SU-DHL-6 (cell line): ENCODE data around the gene TENM4.

Experiments
- H2AFZ ChIP-seq: fragments of 200-600 bp; sonication (generic); 2 replicates; pipeline ENCODE4 v1.6.1; 2014; ENCODE audit warnings: low read depth, mild to moderate bottlenecking, moderate library complexity, mixed read lengths, antibody characterized with exemption, low read length; ENCODE audit not compliant: severe bottlenecking
- H3F3A ChIP-seq: fragments of 200-600 bp; shearing (Covaris generic); 2 replicates; pipeline ENCODE4 v1.6.0; 2016; ENCODE audit warnings: antibody characterized with exemption, mild to moderate bottlenecking; ENCODE audit not compliant: insufficient read depth
- H3K27ac ChIP-seq: fragments of 200-600 bp; sonication (generic); 2 replicates; pipeline ENCODE4 v1.5.1; 2016; ENCODE audit warnings: low read depth, mild to moderate bottlenecking, low read length, moderate library complexity, mixed read lengths
- H3K27me3 ChIP-seq: fragments of 200-600 bp; sonication (generic), shearing (Covaris generic); 2 replicates; pipeline ENCODE4 v1.6.0; 2014; ENCODE audit warnings: mild to moderate bottlenecking, low read length
- H3K36me3 ChIP-seq: fragments of 200-600 bp; sonication (generic); 2 replicates; pipeline ENCODE4 v1.6.1; 2014; ENCODE audit warnings: mild to moderate bottlenecking, low read length, mixed read lengths
- H3K4me2 ChIP-seq: fragments of 300-600, 200-600 bp; shearing (Covaris generic), sonication (generic); 2 replicates; pipeline ENCODE4 v1.6.0; 2014; ENCODE audit warnings: low read length, low read depth, mild to moderate bottlenecking; ENCODE audit not compliant: poor library complexity, severe bottlenecking
- H3K4me3 ChIP-seq: fragments of 200-600 bp; sonication (generic); 2 replicates; pipeline ENCODE4 v1.5.1; 2014; ENCODE audit warnings: antibody characterized with exemption, low read length, mild to moderate bottlenecking, mixed read lengths; ENCODE audit not compliant: insufficient read depth, poor library complexity, severe bottlenecking
- H3K79me2 ChIP-seq: fragments of 200-600 bp; sonication (generic); 2 replicates; pipeline ENCODE4 v1.6.1; 2014; ENCODE audit warnings: mild to moderate bottlenecking, low read length, moderate library complexity; ENCODE audit not compliant: insufficient read depth
- H3K9ac ChIP-seq: fragments of 200-600 bp; sonication (generic); 2 replicates; pipeline ENCODE4 v1.7.0; 2014; ENCODE audit warnings: mild to moderate bottlenecking, low read length
- H3K9me2 ChIP-seq: fragments of 200-600 bp; sonication (generic); replicated peaks from 2 replicates; pipeline ENCODE4 v1.6.1; 2014; ENCODE audit warnings: low read length; ENCODE audit not compliant: insufficient read depth
- H3K9me3 ChIP-seq: fragments of 200-600 bp; sonication (generic); 2 replicates; pipeline ENCODE4 v1.6.1; 2014; ENCODE audit warnings: low read length, mixed read lengths; ENCODE audit not compliant: insufficient read depth
- H4K20me1 ChIP-seq: fragments of 200-600 bp; sonication (generic); 2 replicates; pipeline ENCODE4 v1.6.1; 2014; ENCODE audit warnings: low read depth, mild to moderate bottlenecking, antibody characterized with exemption, low read length, moderate library complexity, mixed read lengths
- CTCF ChIP-seq: fragments of 200-600 bp; sonication (generic); IDR thresholded peaks from one replicate; pipeline ENCODE4 v1.5.1; 2017; ENCODE audit warnings: antibody characterized with exemption, mild to moderate bottlenecking, low read length, moderate library complexity; ENCODE audit not compliant: insufficient read depth, poor library complexity, severe bottlenecking
- EZH2phosphoT487 ChIP-seq: fragments of 200-600 bp; sonication (generic), shearing (Covaris generic); conservative IDR thresholded peaks from 2 replicates; pipeline ENCODE4 v1.6.1; 2018; ENCODE audit warnings: mild to moderate bottlenecking, antibody characterized with exemption, low read length, moderate library complexity, mixed read lengths

TENM4 gene

GRCh38 chr11:78868563-78868962 is 572.3 kb downstream of the TENM4 start:
- H3K79me2 ChIP-seq = no peaks in the 10 kb centered on the region
- H3K27ac ChIP-seq = no peak overlapping the region
- H3K9me3 ChIP-seq = no peaks in the 10 kb centered on the region
- no peaks in the 10 kb centered on the region for H4K20me1 ChIP-seq
- H3F3A ChIP-seq = no peaks in the 10 kb centered on the region
- no peaks in the 10 kb centered on the region for H3K9me2 ChIP-seq
- H3K9ac ChIP-seq = no peak overlapping the region
- H2AFZ ChIP-seq = no peak overlapping the region
- peaks cover 3% of the 10 kb centered on the region; the same call in 1 of the 2 replicates for H3K27me3 ChIP-seq
- H3K4me3 ChIP-seq = no peak overlapping the region
- H3K36me3 ChIP-seq = no peaks in the 10 kb centered on the region
- no peak overlapping the region for H3K4me2 ChIP-seq
- no peak for TF ChIP-seq EZH2phosphoT487

DNA sequence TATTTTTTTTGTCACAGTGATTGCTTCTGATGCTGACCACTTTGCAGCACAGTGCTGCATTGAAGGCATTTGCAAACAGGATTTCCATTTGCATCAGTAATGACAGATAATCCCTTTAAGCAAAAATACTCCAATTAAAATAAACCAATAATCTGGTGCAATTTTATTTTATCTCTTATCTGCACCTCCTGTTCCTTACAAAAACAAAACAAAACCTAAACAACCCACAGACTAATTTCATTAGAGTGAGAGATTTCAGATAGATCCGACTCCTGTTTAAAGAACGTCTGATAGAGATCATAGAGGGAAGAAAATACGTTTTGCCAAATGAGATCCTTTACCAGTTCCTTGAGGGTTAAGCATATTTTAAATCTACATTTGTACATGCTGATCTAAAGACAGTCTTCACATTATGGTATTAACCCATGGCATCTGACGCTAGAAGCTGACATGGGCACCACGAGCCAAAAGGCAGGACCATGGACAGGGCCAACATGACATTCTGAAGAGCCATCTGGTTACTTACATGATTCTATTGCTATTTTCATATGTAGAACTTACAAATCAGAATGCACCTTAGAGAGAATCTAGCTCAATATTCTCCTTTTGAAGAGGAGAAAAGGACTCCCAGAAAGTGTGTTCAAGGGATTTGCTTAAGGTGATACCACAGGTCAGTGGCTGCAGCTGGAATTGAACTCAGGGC is 580.0 kb downstream of the TENM4 start:
- no peak for TF ChIP-seq EZH2phosphoT487
- TF ChIP-seq CTCF = no peak
- H3F3A ChIP-seq = no peaks in the 10 kb centered on the region

DNA sequence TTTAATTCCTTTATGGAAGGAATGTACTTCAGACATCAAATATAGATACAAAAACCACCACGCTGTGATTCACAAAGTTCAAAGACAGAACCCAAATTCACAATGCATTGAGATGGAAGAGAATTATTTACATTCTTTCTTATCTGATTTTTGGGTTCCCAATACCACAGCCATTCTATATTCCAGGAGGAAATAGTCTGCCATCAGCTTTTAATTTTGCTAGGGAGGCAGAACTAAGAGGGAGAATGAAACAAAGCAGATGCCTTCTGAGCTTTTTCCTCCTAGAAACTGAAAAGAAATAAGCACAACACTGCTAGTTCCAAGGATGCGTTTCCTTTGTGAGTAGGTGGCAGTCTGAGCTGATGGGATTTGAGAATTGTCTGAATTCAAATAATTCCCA is 583.1 kb downstream of the TENM4 start:
- Histone ChIP-seq H3K36me3 (no peaks in the 10 kb centered on the region), H3K9ac (no peak overlapping the region), H3K4me2 (no peak overlapping the region), H3K4me3 (no peak overlapping the region), H4K20me1 (no peaks in the 10 kb centered on the region), H3K27me3 (no peaks in the 10 kb centered on the region), H3K9me2 (no peaks in the 10 kb centered on the region), H3K27ac (no peak overlapping the region), H2AFZ (no peak overlapping the region), H3K9me3 (no peaks in the 10 kb centered on the region), H3K79me2 (no peaks in the 10 kb centered on the region), H3F3A (no peaks in the 10 kb centered on the region)
- TF ChIP-seq CTCF = no peak

More for the DNA sequence above, 580.0 kb downstream of the TENM4 start:
- Histone ChIP-seq H3K79me2 (no peaks in the 10 kb centered on the region), H2AFZ (no peak overlapping the region), H3K9ac (no peak overlapping the region), H3K4me2 (no peak overlapping the region), H3K9me3 (no peaks in the 10 kb centered on the region), H3K4me3 (no peak overlapping the region), H4K20me1 (no peaks in the 10 kb centered on the region), H3K27me3 (no peaks in the 10 kb centered on the region), H3K9me2 (no peaks in the 10 kb centered on the region), H3K27ac (no peak overlapping the region), H3K36me3 (no peaks in the 10 kb centered on the region)

GRCh38 chr11:78856211-78856610 is 584.6 kb downstream of the TENM4 start:
- no peaks in the 10 kb centered on the region for H3K9me2 ChIP-seq
- no peaks in the 10 kb centered on the region for H3K79me2 ChIP-seq
- no peaks in the 10 kb centered on the region for H3K27me3 ChIP-seq
- H3K4me3 ChIP-seq = no peak overlapping the region
- no peak overlapping the region for H3K9ac ChIP-seq
- no peaks in the 10 kb centered on the region for H3K36me3 ChIP-seq
- no peak overlapping the region for H3K27ac ChIP-seq
- H3K9me3 ChIP-seq = no peaks in the 10 kb centered on the region
- TF ChIP-seq EZH2phosphoT487 (no peak), CTCF (no peak)
- no peak overlapping the region for H3K4me2 ChIP-seq
- no peaks in the 10 kb centered on the region for H4K20me1 ChIP-seq
- no peak overlapping the region for H2AFZ ChIP-seq
- H3F3A ChIP-seq = no peaks in the 10 kb centered on the region
